Kidney (tissue), 14 donors: ENCODE measurements around the gene NXN. TPM values are rescaled to one million over a fixed set of nuclear protein-coding genes. Genes with fewer than 3 reads are reported as not detected.

Experiments
- DNase-seq, 5 donors: peaks; one replicate each; pipeline ENCODE4 v3.0.0-alpha.2; 2013 to 2020
- FAIRE-seq: peaks from 2 replicates; lab custom pipeline; 2012; peaks lifted over from hg19 to GRCh38; lab: Jason Lieb, UNC
- H3K27ac ChIP-seq, 2 donors: one replicate each; pipeline ENCODE4 v1.7.0; 2013; ENCODE audit warnings: low read depth in 2 of 2, low read length in 2 of 2, inconsistent platforms in 1 of 2
- H3K27me3 ChIP-seq: one replicate; pipeline ENCODE4 v1.7.1; 2013; ENCODE audit warnings: low read length, inconsistent platforms; ENCODE audit not compliant: control insufficient read depth, insufficient read depth
- H3K36me3 ChIP-seq, 3 donors: one replicate each; pipeline versions ENCODE4 v1.7.0 to v1.7.1; 2013; ENCODE audit warnings: low read length in 3 of 3, control low read depth in 1 of 3, inconsistent platforms in 1 of 3; ENCODE audit not compliant: insufficient read depth in 3 of 3, control insufficient read depth in 2 of 3
- H3K4me1 ChIP-seq, 3 donors: one replicate each; pipeline versions ENCODE4 v1.7.0 to v1.7.1; 2013; ENCODE audit warnings: low read length in 3 of 3, inconsistent platforms in 1 of 3, low read depth in 1 of 3; ENCODE audit not compliant: control insufficient read depth in 2 of 3, insufficient read depth in 2 of 3
- H3K4me3 ChIP-seq, 3 donors: one replicate each; pipeline versions ENCODE4 v1.7.0 to v1.8.1; 2013; ENCODE audit warnings: low read length in 3 of 3, control low read depth in 1 of 3, inconsistent platforms in 1 of 3
- H3K9ac ChIP-seq, 3 donors: one replicate each; pipeline versions ENCODE4 v1.7.0 to v1.7.1; 2013; ENCODE audit warnings: low read length in 3 of 3, control low read depth in 1 of 3, inconsistent platforms in 1 of 3
- H3K9me3 ChIP-seq, 3 donors: one replicate each; pipeline versions ENCODE4 v1.7.0 to v1.7.1; 2013; ENCODE audit warnings: low read length in 3 of 3, control low read depth in 1 of 3, inconsistent platforms in 1 of 3; ENCODE audit not compliant: control insufficient read depth in 2 of 3, insufficient read depth in 1 of 3
- intact Hi-C: fragments of 100-400 bp; cut with DNase I; formaldehyde crosslinking; loops from one replicate; pipeline ENCODE4 v1.11.1; 2022
- polyA plus RNA-seq: library from polyadenylated mRNA; stranded (reverse); fragments of 350-450 nt; fragmentation: Illumina TruSeq; extraction: RNeasy Lipid Tissue Mini Kit (QIAGEN cat#74804); gene quantifications from one replicate; pipeline ENCODE4 v1.2.3, GENCODE V29; 2014; ENCODE audit warnings: low read depth, low replicate concordance; ENCODE audit not compliant: insufficient read depth
- total RNA-seq: library from RNA; stranded (reverse); fragmentation: NEBNext Ultra II Directional; extraction: Animal tissue kit (Norgen Biotek cat#: 25700); gene quantifications from one replicate; pipeline ENCODE4 v1.2.1, GENCODE V29; 2021
- TF ChIP-seq, protein P1 (sequence below): IDR thresholded peaks from 3 replicates; pipeline ENCODE4 v1.5.1; 2012; ENCODE audit warnings: mild to moderate bottlenecking, moderate library complexity, borderline replicate concordance; ENCODE audit not compliant: insufficient read depth; ENCODE audit errors: extremely low read depth
- donor health status: control.
- donor health status: control.
- donor health status: control.
- donor health status: control.
- donor health status: control.
- donor health status: DM: yes; HTN: yes; CAD: no.
- donor health status: Normal renal cell carcinoma (clear cell type).

The NXN gene
- total and polyA plus RNA-seq, 2 donors from 2014 or later = 10.2 to 26.8 TPM

DNA sequence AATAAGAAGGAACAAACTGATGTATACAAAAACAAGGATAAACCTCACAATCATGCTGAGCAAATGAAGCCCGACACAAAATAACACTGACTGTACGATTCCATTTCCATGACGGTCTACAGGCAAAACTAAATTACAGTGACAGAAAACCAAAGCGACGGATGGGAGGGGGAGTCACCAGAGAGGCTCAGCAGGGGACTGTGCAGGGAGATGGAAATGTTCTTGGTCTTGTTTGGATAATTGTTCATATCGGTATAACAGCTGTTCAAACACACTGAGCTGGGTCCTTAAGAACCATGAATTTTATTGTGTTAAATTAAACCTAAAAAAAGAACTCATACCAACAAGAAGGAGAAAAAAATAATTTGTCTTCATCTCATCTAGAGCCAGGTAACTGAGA, 97.8 kb downstream of the NXN start:
- H3K9ac ChIP-seq = no peak overlapping the region
- FAIRE-seq = no peak
- no peaks in the 10 kb centered on the region for H3K9me3 ChIP-seq
- no peaks in the 10 kb centered on the region for H3K36me3 ChIP-seq
- no peak overlapping the region for H3K4me3 ChIP-seq
- no peak for DNase-seq
- no peaks in the 10 kb centered on the region for H3K27me3 ChIP-seq
- H3K27ac ChIP-seq = peak overlapping the region in 1 of 2 donors; percentile 49
- intact Hi-C loops = no loop called here
- H3K4me1 ChIP-seq = peaks cover 0 to 6% (median 0%) of the 10 kb centered on the region in 3 donors
- TF ChIP-seq, protein P1, sequence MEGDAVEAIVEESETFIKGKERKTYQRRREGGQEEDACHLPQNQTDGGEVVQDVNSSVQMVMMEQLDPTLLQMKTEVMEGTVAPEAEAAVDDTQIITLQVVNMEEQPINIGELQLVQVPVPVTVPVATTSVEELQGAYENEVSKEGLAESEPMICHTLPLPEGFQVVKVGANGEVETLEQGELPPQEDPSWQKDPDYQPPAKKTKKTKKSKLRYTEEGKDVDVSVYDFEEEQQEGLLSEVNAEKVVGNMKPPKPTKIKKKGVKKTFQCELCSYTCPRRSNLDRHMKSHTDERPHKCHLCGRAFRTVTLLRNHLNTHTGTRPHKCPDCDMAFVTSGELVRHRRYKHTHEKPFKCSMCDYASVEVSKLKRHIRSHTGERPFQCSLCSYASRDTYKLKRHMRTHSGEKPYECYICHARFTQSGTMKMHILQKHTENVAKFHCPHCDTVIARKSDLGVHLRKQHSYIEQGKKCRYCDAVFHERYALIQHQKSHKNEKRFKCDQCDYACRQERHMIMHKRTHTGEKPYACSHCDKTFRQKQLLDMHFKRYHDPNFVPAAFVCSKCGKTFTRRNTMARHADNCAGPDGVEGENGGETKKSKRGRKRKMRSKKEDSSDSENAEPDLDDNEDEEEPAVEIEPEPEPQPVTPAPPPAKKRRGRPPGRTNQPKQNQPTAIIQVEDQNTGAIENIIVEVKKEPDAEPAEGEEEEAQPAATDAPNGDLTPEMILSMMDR = no peak

DNA sequence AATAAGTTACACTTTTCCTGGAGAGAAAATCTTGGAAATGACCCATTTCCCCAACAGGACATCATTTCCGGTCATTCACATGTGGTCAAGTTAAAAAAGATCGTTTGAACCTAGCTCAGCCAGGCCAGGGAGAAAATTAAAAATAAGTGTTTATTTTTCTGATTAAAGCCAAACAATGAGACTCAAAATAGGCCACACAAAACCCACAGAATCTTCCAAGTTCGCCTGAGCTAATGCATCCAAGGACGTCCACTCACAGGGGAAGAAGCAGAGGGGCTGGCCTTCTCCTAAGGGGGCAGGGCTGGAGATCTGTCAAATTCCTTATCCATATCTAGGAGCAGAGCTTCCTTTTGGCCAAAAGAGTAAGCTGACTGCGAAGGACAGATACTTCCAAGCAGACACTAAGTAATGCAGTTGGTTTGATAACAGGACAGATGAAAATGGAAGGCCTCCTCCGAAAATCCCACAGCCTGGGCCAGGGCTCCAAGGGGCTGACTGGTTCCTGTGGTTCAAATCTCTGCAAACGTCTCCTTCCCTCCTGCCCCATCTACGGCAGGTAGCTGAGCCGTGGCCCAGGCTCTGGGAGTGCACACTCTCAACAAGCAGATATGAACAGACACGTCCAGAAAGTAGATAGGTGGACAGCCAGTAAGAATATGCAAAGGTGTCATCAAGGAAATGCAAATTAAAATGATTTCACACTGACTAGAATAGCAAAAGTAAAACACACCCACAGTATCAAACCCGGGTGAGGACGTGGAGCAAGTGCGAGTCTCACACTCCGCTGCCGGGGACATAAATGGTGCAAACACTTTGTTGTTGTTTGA, 98.9 kb downstream of the NXN start:
- Histone ChIP-seq H3K4me1 (peaks cover 0 to 6% (median 0%) of the 10 kb centered on the region in 3 donors), H3K36me3 (no peaks in the 10 kb centered on the region), H3K4me3 (no peak overlapping the region), H3K9me3 (no peaks in the 10 kb centered on the region), H3K27ac (peak overlapping the region; percentile 71 to 72), H3K9ac (no peak overlapping the region), H3K27me3 (no peaks in the 10 kb centered on the region)
- no peak for FAIRE-seq
- TF ChIP-seq, protein P1 = no peak
- intact Hi-C loops = no loop called here
- DNase-seq = peak in 1 of 5 donors; percentile 53

DNA sequence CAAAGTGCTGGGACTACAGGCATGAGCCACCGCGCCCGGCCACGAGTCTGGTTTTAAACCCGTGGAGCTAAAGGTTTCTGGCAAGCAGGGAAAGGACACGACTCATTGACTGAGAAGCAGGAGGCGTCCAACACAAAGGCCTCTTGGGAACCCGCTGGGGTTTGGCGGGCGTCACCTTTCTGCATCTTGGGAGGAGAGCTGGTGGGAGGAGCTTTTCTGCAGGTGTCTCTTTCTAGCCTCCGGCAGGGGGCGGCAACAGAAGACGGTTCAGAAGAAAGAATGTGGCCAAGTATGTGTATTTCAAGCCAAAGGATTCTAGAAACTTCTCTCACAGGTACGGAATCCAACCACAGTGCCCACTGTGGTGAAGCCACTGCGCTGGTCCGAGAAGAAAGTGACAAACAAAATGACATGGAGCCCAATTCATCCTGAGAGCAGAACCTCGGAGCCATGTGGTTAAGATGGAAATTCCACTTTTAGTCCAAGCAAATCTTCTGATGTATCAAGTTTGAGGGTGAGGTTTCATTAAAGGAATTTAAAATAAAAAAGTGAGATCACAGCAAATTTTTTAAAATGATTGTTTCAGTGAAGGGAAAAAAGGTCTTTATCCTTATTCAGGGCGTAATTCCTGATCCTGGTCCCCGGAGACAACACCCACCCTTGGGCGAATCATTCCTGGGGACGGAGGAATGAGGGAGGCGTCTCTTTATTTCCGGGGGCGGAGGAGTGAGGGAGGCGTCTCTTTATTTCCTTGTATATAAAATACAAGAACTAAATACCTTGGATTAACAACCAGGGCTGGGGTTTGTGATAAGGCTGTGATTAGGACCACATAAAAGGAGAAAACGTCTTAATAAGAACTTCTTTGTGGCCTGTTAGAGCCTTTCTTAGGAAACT, 99.8 kb downstream of the NXN start:
- no peaks in the 10 kb centered on the region for H3K27me3 ChIP-seq
- no peaks in the 10 kb centered on the region for H3K36me3 ChIP-seq
- H3K4me1 ChIP-seq = peaks cover 0 to 6% (median 0%) of the 10 kb centered on the region in 3 donors
- no peak overlapping the region for H3K4me3 ChIP-seq
- H3K9me3 ChIP-seq = no peaks in the 10 kb centered on the region
- peak; percentile 81 to 94 (median 83) for DNase-seq
- TF ChIP-seq, protein P1 = peak; percentile 50
- peak overlapping the region; percentile 32 to 71 for H3K27ac ChIP-seq
- no peak overlapping the region for H3K9ac ChIP-seq
- intact Hi-C loops = loop anchor here (10.0 kb wide), 1 partner anchor 105 kb away; no protein-coding TSS in a partner anchor
- FAIRE-seq = no peak
